H1 (cell line): Measurements from ENCODE around the gene ASTL. TPM values are rescaled to one million over a fixed set of nuclear protein-coding genes. Genes with fewer than 3 reads are reported as not detected.

ENCODE experiments used
- CHD7 ChIP-seq: fragments of 300-600 bp; sonication (generic); IDR thresholded peaks from 2 replicates; pipeline ENCODE4 v1.7.1; 2012; ENCODE audit warnings: low read length, moderate library complexity, mild to moderate bottlenecking, inconsistent platforms; ENCODE audit not compliant: insufficient replicate concordance
- CREB1 ChIP-seq: IDR thresholded peaks from 2 replicates; pipeline ENCODE4 v1.6.1; 2012; ENCODE audit warnings: inconsistent platforms
- FOSL1 ChIP-seq: IDR thresholded peaks from 2 replicates; pipeline ENCODE4 v1.6.1; 2011; ENCODE audit warnings: mild to moderate bottlenecking, low read depth, low read length, moderate library complexity; ENCODE audit not compliant: insufficient read depth
- HDAC2 ChIP-seq, 2 experiments: fragments of 300-600 bp in 1 of 2; sonication (generic) in 1 of 2; IDR thresholded peaks; 2 replicates each; pipeline ENCODE4 v1.6.1; 2011 to 2012; ENCODE audit warnings: low read depth in 2 of 2, low read length in 2 of 2, mild to moderate bottlenecking in 2 of 2, moderate library complexity in 2 of 2, borderline replicate concordance in 1 of 2, inconsistent platforms in 1 of 2
- KDM4A ChIP-seq: IDR thresholded peaks from one replicate; pipeline ENCODE4 v1.7.1; 2012; ENCODE audit warnings: low read depth, mild to moderate bottlenecking, moderate library complexity, low read length, inconsistent platforms; ENCODE audit not compliant: severe bottlenecking
- MAX ChIP-seq: IDR thresholded peaks from 2 replicates; pipeline ENCODE4 v1.6.1; 2012; ENCODE audit warnings: inconsistent platforms
- PHF8 ChIP-seq: fragments of 200-600 bp; sonication (generic); conservative IDR thresholded peaks from 2 replicates; pipeline ENCODE4 v1.7.1; 2012; ENCODE audit warnings: low read depth, mild to moderate bottlenecking, inconsistent platforms, low read length, moderate library complexity
- POLR2A ChIP-seq, 2 experiments: IDR thresholded peaks; 1 replicate in 1 of 2; 2 replicates in 1 of 2; pipeline ENCODE4 v1.6.1; 2011; ENCODE audit warnings: low read depth in 2 of 2, low read length in 2 of 2, mild to moderate bottlenecking in 2 of 2; ENCODE audit errors: control extremely low read depth in 1 of 2
- POU5F1 ChIP-seq: IDR thresholded peaks from 2 replicates; pipeline ENCODE4 v1.6.1; 2011; ENCODE audit warnings: low read depth, mild to moderate bottlenecking, low read length, moderate library complexity
- SP1 ChIP-seq: IDR thresholded peaks from 2 replicates; pipeline ENCODE4 v1.6.1; 2011; ENCODE audit warnings: low read depth, low read length
- SP4 ChIP-seq: IDR thresholded peaks from 2 replicates; pipeline ENCODE4 v1.6.1; 2012; ENCODE audit warnings: low read length, inconsistent platforms
- SUZ12 ChIP-seq: fragments of 200-600 bp; sonication (generic); IDR thresholded peaks from 2 replicates; pipeline ENCODE4 v1.6.1; 2012; ENCODE audit warnings: mild to moderate bottlenecking, inconsistent platforms, low read length, moderate library complexity, mixed read lengths
- YY1 ChIP-seq: IDR thresholded peaks from 2 replicates; pipeline ENCODE4 v1.6.1; 2011; ENCODE audit warnings: low read depth, mild to moderate bottlenecking, low read length
- polyA plus RNA-seq, 7 experiments: library from polyadenylated mRNA; depleted of rRNA in 3 of 7; stranded (reverse) in 5 of 7; unstranded in 2 of 7; fragments of >200 nt in 5 of 7; fragments of 200-250 nt in 2 of 7; gene quantifications; 1 replicate in 5 of 7; 2 replicates in 1 of 7; 4 replicates in 1 of 7; pipeline versions ENCODE4 v1.2.1 to v1.2.3, GENCODE V29; 2011 to 2013; ENCODE audit warnings: missing spikeins in 2 of 7, mixed read lengths in 2 of 7
- total RNA-seq: library from RNA; stranded (reverse); fragmentation: NEBNext Ultra II Directional; extraction: Animal tissue kit (Norgen Biotek cat#: 25700); gene quantifications from 2 replicates; pipeline ENCODE4 v1.2.1, GENCODE V29; 2021

The ASTL gene
- total and polyA plus RNA-seq, 2 of the 8 experiments (the other 6 are each of a cell fraction or from before 2014, with no cell fraction given) = 0.60 to 1.4 TPM

GRCh38 chr2:96180002-96180401, 41.7 kb upstream of the ASTL start (continued):
- TF ChIP-seq CHD7 (no peak), KDM4A (no peak), SUZ12 (no peak), PHF8 (no peak), HDAC2 (IDR thresholded peaks at IDR 0.05; ENCODE audit: borderline replicate concordance in 1 of 2, low read depth in 2 of 2, low read length in 2 of 2) (no peak), SP1 (no peak), POU5F1 (no peak), POLR2A (IDR thresholded peaks at IDR 0.05; ENCODE audit: control extremely low read depth in 1 of 2, low read depth in 2 of 2, low read length in 2 of 2) (no peak), FOSL1 (no peak), SP4 (no peak), MAX (no peak), CREB1 (no peak), YY1 (no peak)
